HG03342 (cell line): ENCODE data around the gene NDUFB7.
"Not testable (repeated sequence)": the region's sequence is repeated elsewhere in the genome, so short reads cannot be mapped to it uniquely, and the experiment has no call there.

Experiments used
- ATAC-seq: cut with Tn5 transposase; IDR thresholded peaks from one replicate; pipeline ENCODE4 v1.9.1; 2021; ENCODE audit warnings: mild to moderate bottlenecking, moderate library complexity; ENCODE audit not compliant: unreplicated experiment

Gene NDUFB7

GRCh38 chr19:14575428-14575980 lies 3.6 kb upstream of the NDUFB7 start:
- no peak for ATAC-seq

- no peak for ATAC-seq
These were observed 870 bp downstream of the NDUFB7 start for GRCh38 chr19:14570864-14571527.

GRCh38 chr19:14567079-14567478 lies 4.8 kb downstream of the NDUFB7 start:
- no peak for ATAC-seq

- no peak for ATAC-seq
These were observed 5.2 kb downstream of the NDUFB7 start for GRCh38 chr19:14566712-14567077.

GRCh38 chr19:14565765-14566711 lies 5.8 kb downstream of the NDUFB7 start:
- no peak for ATAC-seq

GRCh38 chr19:14565298-14565679 lies 6.6 kb downstream of the NDUFB7 start:
- ATAC-seq = no peak

GRCh38 chr19:14564652-14565297 lies 7.1 kb downstream of the NDUFB7 start:
- ATAC-seq = not testable (repeated sequence)

GRCh38 chr19:14563989-14564651 lies 7.7 kb downstream of the NDUFB7 start:
- no peak for ATAC-seq

GRCh38 chr19:14563590-14563926 lies 8.3 kb downstream of the NDUFB7 start:
- ATAC-seq = no peak

GRCh38 chr19:14562660-14563589 lies 8.9 kb downstream of the NDUFB7 start:
- no peak for ATAC-seq

GRCh38 chr19:14561847-14562351 lies 10.0 kb downstream of the NDUFB7 start:
- no peak for ATAC-seq

- ATAC-seq = no peak
These were observed 10.6 kb downstream of the NDUFB7 start for GRCh38 chr19:14561249-14561648.

- ATAC-seq = no peak
These were observed 11.1 kb downstream of the NDUFB7 start for GRCh38 chr19:14560776-14561108.

GRCh38 chr19:14559916-14560775 lies 11.7 kb downstream of the NDUFB7 start:
- no peak for ATAC-seq

GRCh38 chr19:14558370-14559066 lies 13.3 kb downstream of the NDUFB7 start:
- no peak for ATAC-seq

GRCh38 chr19:14556662-14557188 lies 15.1 kb downstream of the NDUFB7 start:
- ATAC-seq = peak; percentile 56

GRCh38 chr19:14555918-14556661 lies 15.8 kb downstream of the NDUFB7 start:
- no peak for ATAC-seq
